KOPT-K1 (cell line): Measurements from ENCODE around the gene DNAJB12.
"Not testable (repeated sequence)": the region's sequence is repeated elsewhere in the genome, so short reads cannot be mapped to it uniquely, and the experiment has no call there.

Experiments
- H3K27ac ChIP-seq: fragments of 200-600 bp; sonication (generic); 2 replicates; pipeline ENCODE4 v1.5.1; 2016; ENCODE audit warnings: antibody characterized with exemption, mild to moderate bottlenecking, low read depth, low read length; ENCODE audit not compliant: poor library complexity, severe bottlenecking
- H3K36me3 ChIP-seq: fragments of 200-600 bp; sonication (generic); 2 replicates; pipeline ENCODE4 v1.5.1; 2017; ENCODE audit warnings: antibody characterized with exemption, mild to moderate bottlenecking, low read length, moderate library complexity; ENCODE audit not compliant: insufficient read depth
- H3K9me3 ChIP-seq: fragments of 200-600 bp; sonication (generic); 2 replicates; pipeline ENCODE4 v1.5.1; 2017; ENCODE audit warnings: antibody characterized with exemption, low read length, mild to moderate bottlenecking; ENCODE audit not compliant: insufficient read depth, poor library complexity, severe bottlenecking

DNAJB12 gene

DNA sequence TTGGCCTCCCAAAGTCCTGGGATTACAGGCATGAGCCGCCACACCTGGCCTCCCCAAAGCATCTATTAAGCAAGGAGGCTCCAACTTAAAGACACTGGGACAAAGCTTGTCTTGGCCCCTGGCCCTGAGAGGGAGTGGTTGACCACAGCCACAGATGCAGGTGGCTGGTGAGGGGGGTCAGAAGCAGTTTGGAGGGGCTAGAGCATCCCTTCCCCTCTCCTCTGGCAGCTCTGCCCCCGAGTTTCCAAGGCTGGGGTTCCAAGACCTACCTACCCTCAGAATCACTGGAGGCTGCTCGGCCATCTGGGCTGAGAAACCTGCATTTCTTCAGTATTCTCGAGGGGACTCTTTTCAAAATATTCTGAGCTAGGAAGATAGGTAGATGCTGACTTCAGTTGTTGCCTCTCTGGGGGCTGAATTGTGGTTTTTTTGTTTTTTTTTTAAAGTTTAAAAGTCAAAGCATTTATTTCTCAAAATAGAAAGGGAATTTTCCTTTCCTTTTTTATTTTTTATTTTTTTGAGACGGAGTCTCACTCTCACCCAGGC, 48.4 kb downstream of the DNAJB12 start:
- Histone ChIP-seq H3K36me3 (no peaks in the 10 kb centered on the region), H3K27ac (peak overlapping the region; percentile 21), H3K9me3 (no peaks in the 10 kb centered on the region)

DNA sequence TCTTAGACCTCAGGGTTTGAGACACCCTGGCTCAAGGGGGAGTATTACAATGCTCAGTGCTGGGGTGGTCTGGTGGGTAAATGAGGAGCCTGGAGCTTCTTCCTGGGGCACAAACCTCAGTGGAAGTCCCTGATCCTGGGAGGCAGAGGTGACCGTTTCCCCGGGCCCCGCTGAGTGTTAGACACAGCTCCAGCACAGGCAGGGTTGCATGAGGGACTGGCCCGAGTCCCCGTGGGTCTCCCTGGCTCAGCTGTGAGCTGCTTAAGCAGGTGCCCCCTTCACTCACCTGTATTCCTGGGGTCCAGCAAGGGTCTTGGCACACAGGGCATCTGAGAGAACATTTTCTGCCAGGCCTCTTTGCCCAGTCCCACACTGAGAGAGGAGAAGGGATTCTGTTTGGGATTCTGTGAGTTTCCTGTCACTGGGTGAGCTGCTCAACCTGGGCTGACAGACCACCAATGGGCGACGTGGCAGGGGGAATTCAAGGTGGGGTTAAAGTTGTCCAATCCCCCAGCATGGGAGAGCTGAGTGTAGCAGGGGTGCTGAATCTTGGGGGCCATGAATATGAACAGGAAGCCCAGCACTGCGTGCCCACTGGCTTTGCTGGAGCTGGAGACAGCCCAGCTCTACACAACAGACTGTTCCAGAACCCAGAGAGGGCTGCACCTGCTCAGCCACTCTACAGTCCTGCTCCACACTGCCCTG, 51.1 kb downstream of the DNAJB12 start:
- H3K9me3 ChIP-seq, result peaks cover 3% of the 10 kb centered on the region
- H3K36me3 ChIP-seq, result no peaks in the 10 kb centered on the region
- H3K27ac ChIP-seq, result peak overlapping the region; percentile 7

GRCh38 chr10:72298592-72299519, 55.9 kb downstream of the DNAJB12 start:
- Histone ChIP-seq H3K9me3 (peaks cover 3% of the 10 kb centered on the region), H3K27ac (peak overlapping the region; percentile 66), H3K36me3 (no peaks in the 10 kb centered on the region)

DNA sequence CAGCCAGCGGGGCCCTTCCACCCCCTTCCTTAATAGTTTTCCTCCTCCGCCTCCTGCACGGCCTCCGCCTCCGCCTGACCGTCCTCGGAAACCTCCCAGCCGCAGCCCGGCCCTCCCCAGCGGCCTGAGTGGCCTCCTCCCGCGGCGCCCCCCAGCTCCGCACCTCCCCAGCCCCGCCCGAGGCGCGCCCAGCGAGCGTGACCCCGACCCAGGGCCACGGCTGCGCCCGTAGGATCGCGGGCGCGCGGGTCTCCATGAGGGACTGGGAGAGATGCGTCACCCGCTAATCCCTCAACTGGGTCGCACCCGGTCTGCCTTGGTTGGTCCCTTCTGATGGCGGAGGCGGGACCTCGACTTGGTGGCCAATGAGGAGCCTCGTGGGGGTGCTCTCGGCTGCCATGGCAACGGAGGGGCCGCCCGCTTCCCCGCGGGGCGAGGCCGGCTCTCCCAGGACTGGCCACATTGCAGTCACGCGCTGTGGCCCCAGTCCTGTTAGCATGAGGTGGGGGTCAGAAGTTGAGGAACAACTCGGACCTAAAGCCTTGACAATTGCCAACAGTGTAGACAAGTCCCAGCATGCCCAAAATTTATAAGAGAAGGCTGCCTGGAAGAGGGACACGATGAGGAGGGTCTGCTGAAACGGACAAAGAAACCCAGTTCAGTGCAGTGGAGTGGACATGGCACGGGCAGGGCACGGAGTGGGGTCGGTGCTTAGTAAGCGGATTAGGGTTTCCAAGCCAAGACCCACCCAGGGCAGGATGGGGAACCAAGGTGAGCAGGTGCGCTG, 56.7 kb downstream of the DNAJB12 start:
- peaks cover 3% of the 10 kb centered on the region for H3K9me3 ChIP-seq
- no peaks in the 10 kb centered on the region for H3K36me3 ChIP-seq
- H3K27ac ChIP-seq, result peak overlapping the region; percentile 66

DNA sequence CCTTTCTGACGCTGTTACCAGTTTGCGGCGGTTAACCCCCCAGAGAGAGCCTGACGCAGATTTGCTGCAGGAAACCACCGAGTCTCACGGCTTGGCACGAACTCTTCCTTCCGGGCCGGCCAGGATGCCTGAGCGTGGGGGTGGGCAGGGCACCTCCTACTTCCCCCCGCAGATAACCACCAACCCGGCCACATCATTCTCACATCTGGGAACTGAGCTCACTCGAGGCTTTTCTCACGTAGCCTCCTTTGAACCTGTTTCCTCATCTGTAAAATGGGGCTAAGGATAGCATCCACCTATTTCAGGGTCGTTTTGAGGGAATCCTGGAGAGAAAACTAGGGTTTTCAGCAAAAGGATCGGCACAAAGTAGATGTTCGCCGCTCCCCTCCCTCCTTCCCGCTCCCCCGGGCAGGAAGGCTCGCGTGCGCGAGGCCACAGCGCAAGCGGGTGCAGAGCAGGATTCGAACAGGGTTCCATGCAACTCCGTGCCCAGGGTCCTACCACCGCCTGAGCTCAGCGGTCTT, 57.4 kb downstream of the DNAJB12 start:
- Histone ChIP-seq H3K36me3 (no peaks in the 10 kb centered on the region), H3K9me3 (peaks cover 3% of the 10 kb centered on the region), H3K27ac (peak overlapping the region; percentile 66)

DNA sequence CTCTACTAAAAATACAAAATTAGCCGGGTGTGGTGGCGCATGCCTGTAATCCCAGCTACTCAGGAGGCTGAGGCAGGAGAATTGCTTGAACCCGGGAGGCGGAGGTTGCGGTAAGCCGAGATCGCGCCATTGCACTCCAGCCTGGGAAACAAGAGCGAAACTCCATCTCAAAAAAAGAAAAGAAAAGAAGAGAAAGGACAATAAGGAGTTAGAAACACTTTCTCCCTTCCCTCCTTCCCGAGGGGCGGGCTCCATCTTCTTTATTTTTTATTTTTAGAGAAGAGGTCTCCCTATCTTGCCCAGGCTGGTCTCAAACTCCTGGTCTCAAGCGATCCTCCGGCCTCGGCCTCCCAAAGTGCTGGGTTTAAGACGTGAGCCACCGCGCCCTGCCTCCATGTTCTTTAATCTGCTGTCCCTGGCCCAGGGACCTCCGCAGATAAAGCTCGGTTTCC, 57.9 kb downstream of the DNAJB12 start:
- not testable (repeated sequence) for H3K9me3 ChIP-seq, H3K36me3 ChIP-seq
- H3K27ac ChIP-seq, result peak overlapping the region; percentile 66

DNA sequence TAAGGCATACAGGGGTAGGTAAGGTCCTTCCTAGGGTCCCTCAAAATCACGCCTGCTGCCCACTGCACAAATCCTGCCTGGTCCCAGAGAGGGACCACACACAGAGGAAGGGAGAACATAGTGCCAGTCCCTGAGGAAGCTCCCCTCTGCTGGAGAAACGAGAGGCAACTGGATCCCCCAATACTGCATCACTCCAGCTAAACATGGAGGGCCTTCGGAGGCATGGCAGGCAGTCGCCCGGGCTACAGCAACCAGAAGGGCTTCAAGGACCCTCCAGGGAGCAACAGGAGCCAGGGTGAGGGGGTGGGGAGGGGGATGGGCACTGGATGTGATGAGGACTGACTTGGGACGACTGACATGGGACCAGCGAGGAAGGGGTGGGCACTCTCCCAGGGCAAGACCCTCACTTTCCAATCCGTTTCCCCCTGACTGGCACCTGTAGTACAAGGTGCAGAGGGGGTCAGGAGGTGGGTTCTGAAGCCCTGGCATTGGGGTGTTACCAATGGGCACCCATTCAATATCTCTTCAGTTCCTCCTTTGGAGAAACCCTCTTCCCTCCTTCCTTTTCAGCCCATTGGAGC, 59.3 kb downstream of the DNAJB12 start:
- Histone ChIP-seq H3K27ac (no peak overlapping the region), H3K9me3 (no peaks in the 10 kb centered on the region), H3K36me3 (no peaks in the 10 kb centered on the region)

GRCh38 chr10:72292223-72292691, 62.5 kb downstream of the DNAJB12 start:
- Histone ChIP-seq H3K36me3 (no peaks in the 10 kb centered on the region), H3K27ac (no peak overlapping the region), H3K9me3 (no peaks in the 10 kb centered on the region)

DNA sequence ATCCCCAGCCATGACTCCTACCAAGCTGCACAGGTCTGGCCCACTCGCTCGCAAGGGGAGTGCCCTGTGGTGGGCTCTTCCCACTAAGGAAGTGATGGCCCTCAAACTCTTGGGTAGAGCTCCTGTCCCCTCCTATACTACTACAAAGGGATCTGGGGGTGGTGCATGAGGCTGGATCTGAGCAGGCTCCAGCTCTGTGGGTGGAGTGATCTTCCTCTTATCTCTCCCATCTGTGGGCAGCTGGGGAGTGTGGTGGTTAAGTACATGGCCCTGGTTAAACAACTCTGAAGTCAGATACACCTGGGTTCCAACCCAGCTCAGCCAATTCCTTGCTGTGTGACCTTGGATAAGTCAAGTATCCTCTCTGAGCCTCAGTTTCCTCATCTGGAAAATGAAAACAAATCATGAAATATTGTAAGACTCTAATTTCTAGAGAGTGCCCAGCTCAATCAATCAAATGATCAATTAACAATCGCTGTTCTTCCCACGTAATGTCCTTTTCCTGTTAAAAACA, 63.6 kb downstream of the DNAJB12 start:
- H3K9me3 ChIP-seq, result no peaks in the 10 kb centered on the region
- no peak overlapping the region for H3K27ac ChIP-seq
- no peaks in the 10 kb centered on the region for H3K36me3 ChIP-seq

- H3K27ac ChIP-seq, result peak overlapping the region; percentile 38
- H3K9me3 ChIP-seq, result no peaks in the 10 kb centered on the region
These were observed 68.7 kb downstream of the DNAJB12 start for GRCh38 chr10:72285972-72286521.

DNA sequence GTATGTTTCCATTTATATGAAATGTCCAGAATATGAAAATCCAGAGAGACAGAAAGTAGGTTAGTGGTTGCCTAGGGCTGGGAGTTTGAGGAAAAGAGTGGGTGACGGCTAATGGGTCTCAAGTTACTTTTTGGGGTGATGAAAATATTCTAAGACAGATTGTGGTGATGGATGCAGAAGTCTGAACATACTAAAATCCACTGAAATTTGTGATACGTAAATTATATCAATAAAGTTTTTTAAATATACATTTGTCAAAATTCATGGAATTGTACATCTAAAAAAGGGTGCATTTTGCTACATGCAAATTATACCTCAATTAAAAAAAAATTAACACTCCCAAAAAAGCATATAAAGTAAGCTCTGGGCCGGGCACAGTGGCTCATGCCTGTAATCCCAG, 71.6 kb downstream of the DNAJB12 start:
- no peaks in the 10 kb centered on the region for H3K36me3 ChIP-seq
- no peak overlapping the region for H3K27ac ChIP-seq
- H3K9me3 ChIP-seq, result no peaks in the 10 kb centered on the region

More at GRCh38 chr10:72285972-72286521, 68.7 kb downstream of the DNAJB12 start:
- H3K36me3 ChIP-seq, result no peaks in the 10 kb centered on the region
